Measurements from ENCODE around the gene PHACTR1. TPM values are rescaled to one million over a fixed set of nuclear protein-coding genes. Genes with fewer than 3 reads are reported as not detected.

The PHACTR1 gene
- total and polyA plus RNA-seq, 4 donors: 18.1 to 49.0 (median 39.5) TPM

DNA sequence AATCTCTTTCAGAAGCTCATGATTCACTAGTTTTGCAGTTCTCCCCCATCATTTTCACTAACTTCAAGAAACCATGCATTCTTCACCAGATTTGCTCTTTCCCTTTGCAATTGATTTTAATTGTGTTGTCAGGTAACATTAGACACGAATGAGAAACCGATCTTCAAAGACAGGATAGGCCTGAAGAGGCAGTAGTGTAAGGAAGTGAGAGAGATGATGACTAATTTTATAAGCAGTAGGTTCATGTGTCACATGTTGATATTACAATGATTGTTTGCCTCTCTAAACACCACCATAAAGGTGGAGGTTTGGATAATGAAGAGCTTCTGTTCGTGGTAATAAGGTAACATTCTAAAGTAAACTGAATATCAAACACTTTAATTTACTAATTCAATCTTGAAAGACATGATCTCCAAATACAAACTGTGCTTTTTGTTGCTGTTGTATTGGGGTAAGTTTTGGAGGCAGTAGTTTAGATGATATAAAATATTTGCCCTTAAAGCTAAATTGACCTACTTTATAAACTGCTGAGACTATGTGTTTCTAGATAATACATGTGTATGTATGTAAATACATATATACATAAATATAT is 207.2 kb downstream of the PHACTR1 start:
- Histone ChIP-seq H3K9me3 (ENCODE audit: control insufficient read depth, insufficient read depth, low read length) (no peaks in the 10 kb centered on the region), H3K4me3 (ENCODE audit: low read depth, low read length) (no peak overlapping the region), H3K36me3 (ENCODE audit: control insufficient read depth, insufficient read depth, low read length) (no peaks in the 10 kb centered on the region), H3K27me3 (ENCODE audit: control insufficient read depth, insufficient read depth, low read length) (no peaks in the 10 kb centered on the region), H3K27ac (ENCODE audit: low read depth, low read length) (no peak overlapping the region), H3K4me1 (ENCODE audit: control insufficient read depth, insufficient read depth, low read length) (no peaks in the 10 kb centered on the region)
- DNase-seq (ENCODE audit: low read depth in 4 of 6, low spot score in 6 of 6): no peak
- WGBS (ENCODE audit: insufficient coverage): no CpG with 5 or more reads among the region's 3 CpGs

DNA sequence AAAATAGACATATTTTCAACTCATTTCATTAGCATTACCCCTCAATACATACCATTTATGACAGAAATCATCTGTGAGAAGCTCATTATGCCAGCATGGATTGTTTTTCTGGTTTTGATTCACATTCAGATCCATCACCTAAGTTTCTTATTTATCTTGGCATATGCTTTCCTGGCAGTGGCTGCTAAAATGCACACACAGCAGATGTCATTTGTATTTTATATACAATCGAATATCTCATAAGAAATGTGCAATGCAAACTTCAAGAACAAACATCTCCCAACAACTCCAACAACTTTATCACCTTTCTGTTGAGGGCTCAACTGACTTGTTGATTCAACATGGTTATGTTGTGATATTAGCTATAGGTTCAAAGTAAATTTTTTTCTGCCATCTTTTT is 208.3 kb downstream of the PHACTR1 start:
- no CpG with 5 or more reads among the region's 1 CpG for WGBS (ENCODE audit: insufficient coverage)

DNA sequence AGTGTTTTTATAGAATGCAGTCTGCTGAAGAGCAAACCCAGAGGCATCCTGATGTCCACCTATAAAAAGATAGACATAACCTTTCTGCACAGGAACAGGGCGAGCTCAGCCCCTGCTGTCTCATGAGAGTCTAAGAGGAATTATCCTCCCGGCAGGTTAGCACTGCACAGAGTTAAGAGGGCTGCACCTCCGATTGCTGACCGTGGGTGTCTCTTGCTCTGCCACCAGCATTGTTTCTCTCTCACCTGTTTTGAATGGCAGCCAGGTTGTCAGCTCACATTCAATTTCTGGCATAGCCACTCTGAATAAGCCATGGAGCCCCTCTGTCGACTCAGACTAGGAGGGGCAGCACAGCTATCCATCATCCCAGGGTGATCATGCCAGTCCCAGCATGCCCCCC is 211.2 kb downstream of the PHACTR1 start:
- no peaks in the 10 kb centered on the region for H3K36me3 ChIP-seq (ENCODE audit: control insufficient read depth, insufficient read depth, low read length)
- H3K4me3 ChIP-seq (ENCODE audit: low read depth, low read length): no peak overlapping the region
- no peaks in the 10 kb centered on the region for H3K9me3 ChIP-seq (ENCODE audit: control insufficient read depth, insufficient read depth, low read length)
- H3K27me3 ChIP-seq (ENCODE audit: control insufficient read depth, insufficient read depth, low read length): no peaks in the 10 kb centered on the region
- H3K4me1 ChIP-seq (ENCODE audit: control insufficient read depth, insufficient read depth, low read length): no peaks in the 10 kb centered on the region
- WGBS (ENCODE audit: insufficient coverage): 80% methylated on average over 5 of the region's 5 CpGs
- no peak for DNase-seq (ENCODE audit: low read depth in 4 of 6, low spot score in 6 of 6)
- H3K27ac ChIP-seq (ENCODE audit: low read depth, low read length): no peak overlapping the region

More for the DNA sequence above, 208.3 kb downstream of the PHACTR1 start:
- peak in 1 of 6 donors; percentile 16 for DNase-seq (ENCODE audit: low read depth in 4 of 6, low spot score in 6 of 6)
- Histone ChIP-seq H3K9me3 (ENCODE audit: control insufficient read depth, insufficient read depth, low read length) (no peaks in the 10 kb centered on the region), H3K27ac (ENCODE audit: low read depth, low read length) (no peak overlapping the region), H3K27me3 (ENCODE audit: control insufficient read depth, insufficient read depth, low read length) (no peaks in the 10 kb centered on the region), H3K4me3 (ENCODE audit: low read depth, low read length) (no peak overlapping the region), H3K4me1 (ENCODE audit: control insufficient read depth, insufficient read depth, low read length) (no peaks in the 10 kb centered on the region), H3K36me3 (ENCODE audit: control insufficient read depth, insufficient read depth, low read length) (no peaks in the 10 kb centered on the region)

DNA sequence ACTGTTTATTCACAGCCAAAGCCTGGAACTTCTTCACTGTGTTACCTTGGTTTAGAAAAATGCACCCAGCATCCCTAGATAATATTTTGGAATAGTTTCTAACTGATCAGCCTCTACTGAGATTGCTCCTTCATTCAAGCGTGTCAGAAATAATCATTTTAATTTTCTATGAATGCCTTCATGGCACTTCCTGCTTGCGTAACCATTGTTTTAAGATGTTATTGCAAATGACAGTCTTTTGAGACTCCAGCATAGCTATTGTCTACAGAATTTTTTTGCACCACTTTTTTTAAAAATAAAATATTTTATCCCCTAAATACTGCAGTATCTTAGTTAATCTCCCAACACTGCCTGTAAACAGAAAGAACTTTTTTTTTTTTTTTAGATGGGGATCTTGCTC is 213.1 kb downstream of the PHACTR1 start:
- no peak overlapping the region for H3K27ac ChIP-seq (ENCODE audit: low read depth, low read length)
- H3K4me1 ChIP-seq (ENCODE audit: control insufficient read depth, insufficient read depth, low read length): no peaks in the 10 kb centered on the region
- DNase-seq (ENCODE audit: low read depth in 4 of 6, low spot score in 6 of 6): no peak
- WGBS (ENCODE audit: insufficient coverage): no CpG with 5 or more reads among the region's 2 CpGs
- H3K27me3 ChIP-seq (ENCODE audit: control insufficient read depth, insufficient read depth, low read length): no peaks in the 10 kb centered on the region
- no peaks in the 10 kb centered on the region for H3K36me3 ChIP-seq (ENCODE audit: control insufficient read depth, insufficient read depth, low read length)
- H3K4me3 ChIP-seq (ENCODE audit: low read depth, low read length): no peak overlapping the region
- H3K9me3 ChIP-seq (ENCODE audit: control insufficient read depth, insufficient read depth, low read length): no peaks in the 10 kb centered on the region

DNA sequence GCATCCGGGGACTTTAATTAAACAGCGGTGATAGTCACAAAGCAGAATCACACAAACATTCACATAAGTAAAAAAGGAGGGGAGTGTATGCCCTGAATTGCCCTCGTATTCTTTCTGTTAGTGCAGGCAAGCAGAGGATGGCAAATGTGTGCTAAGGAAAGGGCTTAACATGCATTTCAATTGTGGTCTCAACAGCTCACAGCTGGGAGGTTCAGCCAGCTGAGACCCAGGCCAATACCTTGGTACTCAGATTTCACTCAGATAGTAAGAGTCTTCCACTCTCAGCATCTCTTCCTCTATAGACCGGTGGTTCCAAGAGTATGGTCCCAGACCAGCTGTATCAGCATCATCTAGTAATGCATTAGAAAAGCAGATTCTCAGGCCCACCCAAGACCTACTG is 215.1 kb downstream of the PHACTR1 start:
- Histone ChIP-seq H3K4me3 (ENCODE audit: low read depth, low read length) (no peak overlapping the region), H3K36me3 (ENCODE audit: control insufficient read depth, insufficient read depth, low read length) (no peaks in the 10 kb centered on the region), H3K4me1 (ENCODE audit: control insufficient read depth, insufficient read depth, low read length) (no peaks in the 10 kb centered on the region), H3K27ac (ENCODE audit: low read depth, low read length) (no peak overlapping the region), H3K9me3 (ENCODE audit: control insufficient read depth, insufficient read depth, low read length) (no peaks in the 10 kb centered on the region), H3K27me3 (ENCODE audit: control insufficient read depth, insufficient read depth, low read length) (no peaks in the 10 kb centered on the region)
- DNase-seq (ENCODE audit: low read depth in 4 of 6, low spot score in 6 of 6): no peak
- 86% methylated on average over 1 of the region's 4 CpGs for WGBS (ENCODE audit: insufficient coverage)

DNA sequence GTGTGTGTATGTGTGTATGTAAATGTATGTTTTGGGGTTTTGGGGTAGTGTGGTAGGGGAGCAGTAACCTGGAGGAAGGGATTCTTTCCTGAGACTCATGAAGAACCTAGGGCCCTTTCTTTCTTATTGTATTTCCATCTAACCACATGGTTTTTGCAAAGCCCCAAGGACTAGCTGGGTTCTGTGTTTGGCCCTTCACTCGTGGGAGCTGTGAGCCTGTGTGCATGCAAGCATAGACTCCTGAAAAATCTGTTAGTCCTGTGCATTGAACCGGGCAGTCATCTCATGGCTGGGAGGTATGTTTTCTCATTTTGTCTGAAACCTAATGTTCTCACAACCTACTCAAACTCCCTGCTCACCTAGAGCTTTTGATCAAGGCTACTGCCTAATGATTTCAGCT is 219.1 kb downstream of the PHACTR1 start:
- H3K4me1 ChIP-seq (ENCODE audit: control insufficient read depth, insufficient read depth, low read length): no peaks in the 10 kb centered on the region
- H3K36me3 ChIP-seq (ENCODE audit: control insufficient read depth, insufficient read depth, low read length): no peaks in the 10 kb centered on the region
- no peak for DNase-seq (ENCODE audit: low read depth in 4 of 6, low spot score in 6 of 6)
- no peak overlapping the region for H3K4me3 ChIP-seq (ENCODE audit: low read depth, low read length)
- no peak overlapping the region for H3K27ac ChIP-seq (ENCODE audit: low read depth, low read length)
- no peaks in the 10 kb centered on the region for H3K9me3 ChIP-seq (ENCODE audit: control insufficient read depth, insufficient read depth, low read length)
- no CpG with 5 or more reads among the region's 2 CpGs for WGBS (ENCODE audit: insufficient coverage)
- H3K27me3 ChIP-seq (ENCODE audit: control insufficient read depth, insufficient read depth, low read length): no peaks in the 10 kb centered on the region

DNA sequence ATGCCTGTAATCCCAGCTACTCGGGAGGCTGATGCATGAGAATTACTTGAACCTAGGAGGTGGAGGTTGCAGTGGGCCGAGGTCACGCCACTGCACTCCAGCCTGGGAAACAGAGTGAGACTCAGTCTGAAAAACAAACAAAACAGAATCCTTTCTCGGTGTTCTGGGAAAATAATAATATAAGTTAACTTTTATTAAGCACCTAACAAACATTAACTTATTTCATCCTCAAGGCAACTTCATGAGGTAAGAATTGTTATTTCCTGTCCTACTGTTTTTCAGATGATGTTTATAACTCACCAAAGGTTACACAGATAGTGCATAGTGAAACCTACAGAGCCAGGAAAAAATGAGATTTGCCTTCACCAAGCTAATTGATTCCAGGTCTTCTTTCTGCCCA is 221.4 kb downstream of the PHACTR1 start:
- H3K36me3 ChIP-seq (ENCODE audit: control insufficient read depth, insufficient read depth, low read length): no peaks in the 10 kb centered on the region

DNA sequence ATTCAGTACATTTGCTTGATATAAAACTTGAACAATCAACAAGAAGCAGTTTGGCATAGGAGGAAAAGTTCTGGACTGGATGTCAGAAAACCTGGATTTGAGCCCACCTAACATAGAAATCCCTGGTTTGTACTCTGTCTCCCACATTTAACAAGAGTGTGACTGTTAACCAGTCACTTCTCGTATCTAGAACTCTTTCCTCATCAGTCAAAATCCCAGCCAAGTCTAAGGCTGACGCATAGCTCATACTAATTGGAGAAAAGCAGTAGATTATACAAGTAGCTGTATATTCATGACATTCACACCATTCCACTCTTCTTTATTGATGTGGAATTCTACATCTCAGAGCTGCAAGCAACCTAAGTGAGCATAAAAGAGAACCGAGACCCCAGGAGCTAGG is 222.7 kb downstream of the PHACTR1 start:
- WGBS (ENCODE audit: insufficient coverage): 60% methylated on average over 1 of the region's 3 CpGs
- no peak for DNase-seq (ENCODE audit: low read depth in 4 of 6, low spot score in 6 of 6)
- H3K4me1 ChIP-seq (ENCODE audit: control insufficient read depth, insufficient read depth, low read length): no peaks in the 10 kb centered on the region

More for the DNA sequence above, 221.4 kb downstream of the PHACTR1 start:
- no peaks in the 10 kb centered on the region for H3K27me3 ChIP-seq (ENCODE audit: control insufficient read depth, insufficient read depth, low read length)
- no peaks in the 10 kb centered on the region for H3K4me1 ChIP-seq (ENCODE audit: control insufficient read depth, insufficient read depth, low read length)
- no peak overlapping the region for H3K27ac ChIP-seq (ENCODE audit: low read depth, low read length)
- no peak overlapping the region for H3K4me3 ChIP-seq (ENCODE audit: low read depth, low read length)
- H3K9me3 ChIP-seq (ENCODE audit: control insufficient read depth, insufficient read depth, low read length): no peaks in the 10 kb centered on the region
- no CpG with 5 or more reads among the region's 4 CpGs for WGBS (ENCODE audit: insufficient coverage)
- no peak for DNase-seq (ENCODE audit: low read depth in 4 of 6, low spot score in 6 of 6)

DNA sequence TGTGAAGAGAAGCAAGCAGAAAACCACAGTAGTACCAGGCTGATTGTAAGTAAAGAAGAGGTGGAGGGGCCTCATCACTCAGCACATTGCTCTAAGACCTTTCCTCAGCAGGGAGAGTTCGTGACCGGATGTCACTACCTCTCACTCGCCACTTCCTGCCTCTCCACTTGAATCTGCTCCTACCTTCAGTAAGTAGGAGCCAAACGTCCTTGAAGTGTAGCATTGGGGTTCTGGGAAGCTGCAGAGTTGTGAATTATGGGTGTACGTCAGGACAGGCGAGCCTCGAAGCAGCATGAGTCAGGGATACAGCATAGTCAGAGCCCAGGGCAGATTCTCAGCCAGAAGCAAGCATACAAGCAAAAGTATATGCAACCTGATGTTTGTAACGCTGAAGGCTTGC is 224.9 kb downstream of the PHACTR1 start:
- H3K9me3 ChIP-seq (ENCODE audit: control insufficient read depth, insufficient read depth, low read length): no peaks in the 10 kb centered on the region
- 74% methylated on average over 4 of the region's 8 CpGs for WGBS (ENCODE audit: insufficient coverage)
- H3K36me3 ChIP-seq (ENCODE audit: control insufficient read depth, insufficient read depth, low read length): no peaks in the 10 kb centered on the region
- no peaks in the 10 kb centered on the region for H3K27me3 ChIP-seq (ENCODE audit: control insufficient read depth, insufficient read depth, low read length)
- DNase-seq (ENCODE audit: low read depth in 4 of 6, low spot score in 6 of 6): no peak
- H3K27ac ChIP-seq (ENCODE audit: low read depth, low read length): no peak overlapping the region
- H3K4me3 ChIP-seq (ENCODE audit: low read depth, low read length): no peak overlapping the region
- H3K4me1 ChIP-seq (ENCODE audit: control insufficient read depth, insufficient read depth, low read length): no peaks in the 10 kb centered on the region

More for the DNA sequence above, 222.7 kb downstream of the PHACTR1 start:
- Histone ChIP-seq H3K36me3 (ENCODE audit: control insufficient read depth, insufficient read depth, low read length) (no peaks in the 10 kb centered on the region), H3K4me3 (ENCODE audit: low read depth, low read length) (no peak overlapping the region), H3K27me3 (ENCODE audit: control insufficient read depth, insufficient read depth, low read length) (no peaks in the 10 kb centered on the region), H3K27ac (ENCODE audit: low read depth, low read length) (no peak overlapping the region), H3K9me3 (ENCODE audit: control insufficient read depth, insufficient read depth, low read length) (no peaks in the 10 kb centered on the region)

DNA sequence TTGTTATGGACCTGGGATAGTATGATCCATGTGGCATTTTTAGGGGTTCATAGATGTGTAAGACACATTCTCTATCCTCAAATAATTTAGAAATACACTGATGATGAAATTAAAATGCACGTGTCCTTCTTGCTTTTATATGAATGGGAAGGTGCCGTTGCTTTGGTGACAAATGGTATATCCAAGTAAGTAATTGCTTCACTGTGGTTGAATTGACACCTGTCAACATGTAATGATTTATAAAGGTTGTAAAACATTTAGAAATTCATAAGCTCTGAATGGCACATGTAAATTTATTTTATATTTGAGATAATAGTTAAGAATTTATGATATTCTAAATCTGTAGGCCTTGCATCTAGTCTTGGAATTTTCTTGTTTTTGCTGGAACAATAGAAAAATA is 227.0 kb downstream of the PHACTR1 start:
- no peaks in the 10 kb centered on the region for H3K4me1 ChIP-seq (ENCODE audit: control insufficient read depth, insufficient read depth, low read length)
- H3K9me3 ChIP-seq (ENCODE audit: control insufficient read depth, insufficient read depth, low read length): no peaks in the 10 kb centered on the region
- H3K27ac ChIP-seq (ENCODE audit: low read depth, low read length): no peak overlapping the region
- no peak overlapping the region for H3K4me3 ChIP-seq (ENCODE audit: low read depth, low read length)
- no peaks in the 10 kb centered on the region for H3K36me3 ChIP-seq (ENCODE audit: control insufficient read depth, insufficient read depth, low read length)
- no peak for DNase-seq (ENCODE audit: low read depth in 4 of 6, low spot score in 6 of 6)
- no peaks in the 10 kb centered on the region for H3K27me3 ChIP-seq (ENCODE audit: control insufficient read depth, insufficient read depth, low read length)
- no CpG with 5 or more reads among the region's 2 CpGs for WGBS (ENCODE audit: insufficient coverage)

All from spinal cord (tissue), 10 donors.